HG03064 (cell line): ENCODE measurements around the gene MAML2.
"Not testable (repeated sequence)": the region's sequence is repeated elsewhere in the genome, so short reads cannot be mapped to it uniquely, and the experiment has no call there.

Source experiments
- ATAC-seq: cut with Tn5 transposase; IDR thresholded peaks from one replicate; pipeline ENCODE4 v1.9.1; 2021; ENCODE audit warnings: low read depth; ENCODE audit not compliant: unreplicated experiment

Gene MAML2

GRCh38 chr11:96294289-96294688, 48.7 kb downstream of the MAML2 start:
- no peak for ATAC-seq

GRCh38 chr11:96293598-96294021, 49.4 kb downstream of the MAML2 start:
- ATAC-seq = peak; percentile 74

- no peak for ATAC-seq
These were observed 49.9 kb downstream of the MAML2 start for GRCh38 chr11:96293109-96293508.

DNA sequence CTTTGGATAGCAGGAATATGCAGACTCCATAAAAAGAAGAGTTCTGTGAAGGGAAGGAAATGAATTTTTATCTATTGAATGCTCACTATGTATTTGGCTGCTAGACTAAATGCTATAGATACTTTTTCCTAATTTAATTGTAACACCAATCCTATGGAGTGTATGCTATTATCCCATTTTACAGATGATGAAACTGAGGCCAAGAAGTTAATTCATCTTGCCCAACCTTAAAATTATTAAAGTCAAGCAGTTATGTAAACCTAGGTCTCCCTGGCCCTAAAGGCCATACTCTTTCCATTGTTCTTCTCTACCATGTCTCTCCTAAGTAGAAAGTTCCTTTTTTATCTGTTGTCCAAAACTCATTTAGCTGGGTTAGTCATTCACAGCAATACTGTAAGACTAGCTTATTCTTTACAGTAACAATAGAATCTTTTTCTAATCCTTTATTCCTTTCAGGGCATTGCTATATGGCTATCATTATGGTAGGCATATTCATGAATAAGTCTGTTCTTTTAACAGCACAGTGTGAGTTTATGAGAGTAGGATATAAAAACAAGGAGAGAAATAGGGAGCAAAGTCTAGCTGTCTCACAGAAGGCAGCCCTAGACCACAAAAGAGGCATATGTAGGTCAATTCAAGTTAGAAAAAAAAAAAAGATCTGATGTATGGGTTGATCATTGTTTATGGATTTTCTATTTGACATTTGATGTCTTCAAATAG, 50.5 kb downstream of the MAML2 start:
- no peak for ATAC-seq

DNA sequence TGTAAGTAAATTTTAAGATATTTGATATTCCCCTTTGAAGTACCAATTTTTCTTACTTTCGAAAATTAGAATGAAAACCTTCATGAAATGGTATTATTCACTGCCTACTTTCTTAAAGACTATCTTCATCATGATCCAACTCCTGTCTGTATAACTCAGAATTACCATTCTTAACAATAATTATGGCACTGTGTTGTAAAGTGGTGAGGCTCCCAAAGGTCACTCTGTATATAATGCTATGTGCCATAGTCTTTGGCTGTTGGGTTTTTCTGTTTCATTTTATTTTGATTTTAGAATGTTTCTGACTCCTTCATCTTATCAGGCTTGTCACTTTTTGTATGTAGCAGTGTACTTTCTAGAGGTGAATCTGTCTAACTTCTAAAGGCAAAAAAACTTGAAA, 52.4 kb downstream of the MAML2 start:
- no peak for ATAC-seq

GRCh38 chr11:96290031-96290430, 53.0 kb downstream of the MAML2 start:
- no peak for ATAC-seq

- ATAC-seq = no peak
These were observed 54.1 kb downstream of the MAML2 start for GRCh38 chr11:96288915-96289314.

GRCh38 chr11:96287822-96288439, 55.1 kb downstream of the MAML2 start:
- ATAC-seq = no peak

- ATAC-seq = not testable (repeated sequence)
These were observed 57.0 kb downstream of the MAML2 start for GRCh38 chr11:96285985-96286384.

- ATAC-seq = no peak
These were observed 58.1 kb downstream of the MAML2 start for GRCh38 chr11:96284917-96285316.

DNA sequence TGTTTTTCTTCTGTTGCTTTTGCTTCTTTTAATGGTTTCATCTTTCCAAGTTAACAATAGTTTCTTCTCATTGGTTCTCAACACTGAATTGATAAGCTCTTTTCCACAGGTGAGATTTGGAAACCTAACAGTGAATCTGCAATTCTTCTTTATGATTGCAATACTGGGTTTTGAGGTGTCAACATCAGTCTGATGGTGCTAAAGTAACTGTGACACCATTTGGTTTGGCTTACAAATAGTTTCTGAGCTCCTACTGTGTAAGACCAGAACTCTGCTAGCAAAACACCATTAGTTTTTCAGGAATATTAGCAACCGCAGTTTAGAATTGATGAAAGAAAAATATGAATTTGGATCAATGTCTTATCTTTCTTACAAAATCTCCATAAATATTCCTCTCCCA, 58.6 kb downstream of the MAML2 start:
- ATAC-seq = no peak

DNA sequence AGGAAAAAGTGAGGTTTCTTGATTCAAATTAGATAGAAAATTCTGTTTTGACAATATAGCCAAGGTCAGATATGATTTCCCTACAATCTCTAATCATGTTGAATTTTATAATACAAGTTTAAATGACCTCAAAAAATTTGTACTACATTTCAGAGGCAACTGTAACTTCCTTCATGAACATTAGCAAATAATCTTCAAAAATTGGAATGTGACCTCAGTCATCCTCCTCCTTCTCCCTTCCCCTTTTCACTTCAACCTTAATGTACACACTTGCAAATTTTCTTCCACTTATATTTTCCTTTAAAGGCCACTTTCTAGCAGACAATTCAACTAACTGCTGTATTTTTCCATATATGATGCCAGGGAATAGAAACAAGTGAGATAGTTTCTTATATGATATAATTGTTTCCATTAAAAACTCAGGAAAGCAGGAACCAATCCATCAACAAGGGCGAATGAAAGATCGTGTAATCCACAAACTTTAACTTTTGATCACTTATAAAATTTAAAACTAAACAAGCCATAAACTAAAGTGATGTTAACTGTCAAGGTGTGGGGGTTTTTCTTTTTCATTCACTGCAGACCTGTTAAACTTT, 60.3 kb downstream of the MAML2 start:
- no peak for ATAC-seq

GRCh38 chr11:96280444-96280843, 62.6 kb downstream of the MAML2 start:
- no peak for ATAC-seq

DNA sequence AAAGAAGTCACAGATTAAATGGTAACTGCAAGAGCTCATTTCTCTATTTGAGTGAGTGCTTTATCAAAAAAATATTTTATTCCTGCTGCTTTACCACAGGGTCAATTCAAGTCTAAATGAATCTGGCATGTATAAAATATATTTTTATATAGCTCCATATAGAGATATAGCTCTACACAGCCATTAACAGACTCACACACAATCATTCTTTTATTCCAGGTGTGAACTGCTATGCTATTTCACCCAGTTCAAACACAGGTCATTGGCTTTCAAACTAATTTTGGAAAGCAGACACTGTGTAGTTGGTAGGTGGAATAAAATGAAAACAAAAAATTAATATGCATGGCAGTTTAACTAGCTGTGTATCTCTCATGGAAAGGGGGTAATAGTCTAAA, 63.1 kb downstream of the MAML2 start:
- no peak for ATAC-seq

DNA sequence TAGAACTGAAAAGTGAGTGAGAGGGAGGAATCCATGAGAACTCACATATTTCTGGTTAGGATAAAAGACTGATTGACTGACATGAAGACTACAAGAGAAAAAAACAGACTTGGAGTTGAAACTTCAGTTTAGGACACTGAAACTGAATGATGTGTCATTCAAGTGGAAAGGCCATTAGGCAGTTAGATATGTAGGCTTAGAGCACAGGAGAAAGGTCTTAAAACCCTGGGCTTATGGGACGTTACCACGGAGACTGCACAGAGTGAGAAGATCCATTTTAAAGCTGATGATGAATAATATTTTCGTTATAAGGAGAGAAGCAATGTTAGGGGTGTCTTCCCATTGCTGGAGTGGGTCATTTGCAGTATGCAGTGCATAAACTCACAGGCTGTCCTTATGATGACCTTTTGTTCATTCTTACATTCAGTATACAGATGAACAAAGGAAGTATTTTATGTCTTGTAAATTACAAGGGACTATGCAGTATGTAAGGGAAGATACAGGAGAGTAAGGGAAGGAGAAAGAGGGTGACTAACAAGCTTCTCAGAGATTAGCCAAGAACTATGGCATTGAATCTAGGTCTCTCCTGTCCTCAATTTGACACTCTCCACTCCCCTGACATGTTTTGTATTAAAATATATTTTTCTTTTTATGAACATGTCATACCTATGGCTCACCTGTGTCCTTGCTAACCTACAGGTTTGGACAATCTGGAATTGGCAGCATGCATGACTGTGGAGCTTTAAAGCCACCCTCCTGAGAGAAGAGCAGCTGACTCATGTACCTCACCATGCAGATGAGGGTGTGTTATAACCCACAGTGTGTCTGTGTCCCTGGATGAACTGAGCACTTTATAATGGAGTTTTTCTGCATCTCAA, 63.7 kb downstream of the MAML2 start:
- no peak for ATAC-seq

DNA sequence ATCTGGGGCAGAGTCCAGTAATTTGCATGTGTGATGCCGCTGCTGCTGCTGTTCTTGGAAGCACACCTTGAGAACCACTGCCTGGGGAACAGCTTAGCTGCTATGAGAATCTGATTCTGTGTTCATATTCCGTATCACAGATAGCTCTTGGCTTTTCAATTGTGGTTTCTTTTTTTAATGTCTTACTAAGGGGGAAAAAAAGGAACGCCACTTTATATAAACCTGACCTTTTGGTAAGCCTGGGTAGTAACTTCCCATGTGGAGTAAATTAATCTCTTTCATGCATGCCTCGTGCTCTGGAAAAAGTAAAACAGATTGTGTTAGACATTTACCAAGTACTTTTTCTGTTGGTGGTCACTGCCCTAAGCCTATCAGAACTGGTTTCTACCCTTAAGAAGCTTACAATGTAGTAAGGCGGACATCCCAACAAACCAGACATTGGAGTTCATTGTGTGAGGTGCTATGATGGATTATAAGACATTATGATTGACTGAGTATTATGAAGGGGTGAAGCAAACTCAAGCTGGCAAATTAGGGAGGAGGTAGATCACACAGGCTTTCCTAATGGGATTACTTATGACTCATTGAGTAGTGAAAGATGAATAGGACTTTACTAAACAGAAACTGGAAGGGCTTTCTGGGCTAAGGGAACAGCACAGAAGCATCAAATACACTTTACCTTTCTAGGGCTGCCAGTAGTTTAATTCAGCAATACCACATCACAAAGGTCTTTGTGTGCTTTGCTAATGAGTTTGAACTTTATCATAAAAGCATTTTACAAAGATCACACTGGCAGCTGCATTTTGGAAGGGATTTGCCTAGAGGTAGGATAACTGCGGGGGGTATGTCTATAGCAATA, 64.7 kb downstream of the MAML2 start:
- ATAC-seq = no peak

DNA sequence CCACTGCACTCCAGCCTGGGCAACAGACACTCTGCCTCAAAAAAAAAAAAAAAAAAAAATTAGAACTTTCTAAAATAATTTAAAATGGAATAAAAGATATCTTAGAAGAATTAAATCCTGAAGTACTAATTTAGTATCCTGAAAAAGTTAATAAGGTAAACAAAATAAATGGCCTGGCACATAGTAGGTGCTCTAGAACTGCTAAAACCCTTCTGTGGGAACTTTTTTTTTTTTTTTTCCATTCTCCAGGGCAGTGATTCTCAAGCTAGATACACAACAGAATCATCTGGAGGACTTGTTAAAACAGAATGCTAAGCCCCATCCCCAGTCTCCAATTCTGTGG, 65.3 kb downstream of the MAML2 start:
- no peak for ATAC-seq

- no peak for ATAC-seq
These were observed 66.2 kb downstream of the MAML2 start for GRCh38 chr11:96276836-96277235.

GRCh38 chr11:96275801-96276594, 67.0 kb downstream of the MAML2 start:
- no peak for ATAC-seq
